Left lung (tissue), 10 donors: ENCODE measurements around the gene CKAP5. TPM values are rescaled to one million over a fixed set of nuclear protein-coding genes. Genes with fewer than 3 reads are reported as not detected.
"Not testable (repeated sequence)": the region's sequence is repeated elsewhere in the genome, so short reads cannot be mapped to it uniquely, and the experiment has no call there.

Source experiments
- ATAC-seq: fragments of 200-7000 bp; cut with Tn5 transposase; one replicate; pipeline ENCODE4 v1.9.1; 2020; ENCODE audit warnings: moderate library complexity
- DNase-seq, 4 donors: peaks; one replicate each; pipeline ENCODE4 v3.0.0-alpha.2; 2013 to 2020
- H3K27ac ChIP-seq, 2 donors: fragments of 200-600 bp; sonication (generic) in 1 of 2; one replicate each; pipeline versions ENCODE4 v1.5.0 to v1.8.0; 2020 to 2021
- H3K27me3 ChIP-seq, 2 donors: fragments of 200-600 bp; sonication (generic) in 1 of 2; one replicate each; pipeline versions ENCODE4 v1.5.0 to v1.8.0; 2020 to 2021
- H3K36me3 ChIP-seq, 2 donors: fragments of 200-600 bp; sonication (generic) in 1 of 2; one replicate each; pipeline versions ENCODE4 v1.5.0 to v1.8.0; 2020 to 2021
- H3K4me1 ChIP-seq, 2 donors: fragments of 200-600 bp; one replicate each; pipeline ENCODE4 v1.8.0; 2021
- H3K4me3 ChIP-seq, 2 donors: fragments of 200-600 bp; sonication (generic) in 1 of 2; one replicate each; pipeline versions ENCODE4 v1.5.0 to v1.8.0; 2020 to 2021; ENCODE audit warnings: mild to moderate bottlenecking in 1 of 2
- H3K9me3 ChIP-seq, 2 donors: fragments of 200-600 bp; sonication (generic) in 1 of 2; one replicate each; pipeline versions ENCODE4 v1.5.0 to v1.8.0; 2020 to 2021
- CTCF ChIP-seq, 2 donors: fragments of 200-600 bp; sonication (generic) in 1 of 2; IDR thresholded peaks; one replicate each; pipeline versions ENCODE4 v1.5.0 to v1.8.0; 2021; ENCODE audit warnings: antibody characterized with exemption in 2 of 2
- intact Hi-C, 2 donors: fragments of 100-400 bp; cut with DNase I; formaldehyde crosslinking; loops; one replicate each; pipeline versions ENCODE4 v1.11.2 to v1.14.2; 2022
- polyA plus RNA-seq, 6 donors: library from polyadenylated mRNA; unstranded; fragments of 120-200 nt; gene quantifications; one replicate each; pipeline ENCODE4 v1.2.1, GENCODE V29; 2013; ENCODE audit not compliant: insufficient read length in 6 of 6
- total RNA-seq, 2 donors: library from RNA; stranded (reverse); fragmentation: NEBNext Ultra II Directional; extraction: Animal tissue kit (Norgen Biotek cat#: 25700); gene quantifications; one replicate each; pipeline ENCODE4 v1.2.1, GENCODE V29; 2021
- donor health status: DM: no; HTN: yes; CAD: no.
- donor health status: DM: no; HTN: no; CAD: no.

The CKAP5 gene
- total and polyA plus RNA-seq, 8 donors = 58.8 to 130 (median 87.4) TPM

- Histone ChIP-seq H3K9me3 (no peaks in the 10 kb centered on the region), H3K4me1 (no peaks in the 10 kb centered on the region), H3K36me3 (peaks cover 4 to 70% of the 10 kb centered on the region in 2 donors), H3K4me3 (no peak overlapping the region), H3K27ac (no peak overlapping the region), H3K27me3 (no peaks in the 10 kb centered on the region)
- intact Hi-C loops = no loop called here
- ATAC-seq (no peak), DNase-seq (no peak)
- TF ChIP-seq CTCF (IDR thresholded peaks at IDR 0.05) = no peak
These were observed 44.2 kb downstream of the CKAP5 start for GRCh38 chr11:46801694-46802470.

GRCh38 chr11:46800177-46800576, 45.9 kb downstream of the CKAP5 start:
- Histone ChIP-seq H3K9me3 (no peaks in the 10 kb centered on the region), H3K4me3 (no peak overlapping the region), H3K27ac (no peak overlapping the region), H3K27me3 (no peaks in the 10 kb centered on the region), H3K36me3 (peaks cover 4 to 73% of the 10 kb centered on the region in 2 donors), H3K4me1 (no peaks in the 10 kb centered on the region)
- DNase-seq = no peak
- no peak for ATAC-seq
- intact Hi-C loops = no loop called here
- TF ChIP-seq CTCF (IDR thresholded peaks at IDR 0.05) = no peak

- ATAC-seq, H3K4me1 ChIP-seq, DNase-seq, H3K4me3 ChIP-seq, H3K27ac ChIP-seq, intact Hi-C loops, H3K9me3 ChIP-seq, H3K27me3 ChIP-seq: not testable (repeated sequence)
- peaks cover 4 to 78% of the 10 kb centered on the region in 2 donors for H3K36me3 ChIP-seq
These were observed 46.4 kb downstream of the CKAP5 start for GRCh38 chr11:46799725-46800124.

- TF ChIP-seq CTCF (IDR thresholded peaks at IDR 0.05) = no peak
- Histone ChIP-seq H3K27me3 (no peaks in the 10 kb centered on the region), H3K27ac (no peak overlapping the region), H3K4me1 (no peaks in the 10 kb centered on the region), H3K9me3 (no peaks in the 10 kb centered on the region), H3K36me3 (peaks cover 0 to 85% of the 10 kb centered on the region in 2 donors), H3K4me3 (no peak overlapping the region)
- intact Hi-C loops = no loop called here
- no peak for ATAC-seq
- DNase-seq = no peak
These were observed 67.7 kb downstream of the CKAP5 start for GRCh38 chr11:46778416-46778815.

- no peak for TF ChIP-seq CTCF (IDR thresholded peaks at IDR 0.05)
- intact Hi-C loops = no loop called here
- no peaks in the 10 kb centered on the region for H3K27me3 ChIP-seq
- no peak overlapping the region for H3K27ac ChIP-seq
- H3K4me3 ChIP-seq = no peak overlapping the region
- no peaks in the 10 kb centered on the region for H3K9me3 ChIP-seq
- H3K36me3 ChIP-seq = peaks cover 0 to 88% of the 10 kb centered on the region in 2 donors
- DNase-seq (no peak), ATAC-seq (no peak)
- H3K4me1 ChIP-seq = no peaks in the 10 kb centered on the region
These were observed 69.2 kb downstream of the CKAP5 start for GRCh38 chr11:46776878-46777277.
